ENCODE data around the gene RAPGEF5.
"Not testable (repeated sequence)": the region's sequence is repeated elsewhere in the genome, so short reads cannot be mapped to it uniquely, and the experiment has no call there.

The RAPGEF5 gene

GRCh38 chr7:22111661-22112060, 245.3 kb downstream of the RAPGEF5 start:
- DNase-seq = no peak

- DNase-seq = no peak
Measured at GRCh38 chr7:22110881-22111280, 246.1 kb downstream of the RAPGEF5 start.

DNA sequence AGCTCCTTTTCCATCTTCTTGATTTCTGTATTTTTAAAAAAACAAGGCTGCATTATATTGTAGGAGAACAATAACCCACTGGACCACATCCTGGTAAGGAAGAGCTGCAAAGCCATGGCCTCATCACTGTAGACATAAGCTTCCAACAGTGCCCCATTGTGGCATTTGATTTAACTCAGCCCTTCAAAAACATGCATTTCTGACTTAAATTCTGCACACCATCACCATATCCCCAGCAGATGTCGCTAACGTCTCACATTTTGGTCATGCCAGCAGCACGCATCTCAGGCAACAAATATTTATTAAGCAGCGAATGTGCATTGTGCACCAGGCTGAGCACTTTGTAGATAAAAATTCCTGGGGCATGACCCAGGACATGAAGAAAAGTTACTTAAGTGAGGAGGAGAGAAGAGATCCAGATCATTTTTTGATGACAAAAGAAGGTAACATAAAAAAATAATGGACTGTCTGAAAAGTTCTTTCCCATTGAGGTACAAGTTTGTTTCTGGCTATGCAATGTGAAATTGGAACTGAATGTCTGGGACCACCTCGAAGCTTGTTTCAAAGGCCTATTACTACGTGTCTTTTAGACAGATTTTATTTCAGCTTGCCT, 246.6 kb downstream of the RAPGEF5 start:
- DNase-seq = peak; percentile 75

- DNase-seq = no peak
Measured at GRCh38 chr7:22109761-22110160, 247.2 kb downstream of the RAPGEF5 start.

GRCh38 chr7:22108151-22108845, 248.7 kb downstream of the RAPGEF5 start:
- DNase-seq = no peak

DNA sequence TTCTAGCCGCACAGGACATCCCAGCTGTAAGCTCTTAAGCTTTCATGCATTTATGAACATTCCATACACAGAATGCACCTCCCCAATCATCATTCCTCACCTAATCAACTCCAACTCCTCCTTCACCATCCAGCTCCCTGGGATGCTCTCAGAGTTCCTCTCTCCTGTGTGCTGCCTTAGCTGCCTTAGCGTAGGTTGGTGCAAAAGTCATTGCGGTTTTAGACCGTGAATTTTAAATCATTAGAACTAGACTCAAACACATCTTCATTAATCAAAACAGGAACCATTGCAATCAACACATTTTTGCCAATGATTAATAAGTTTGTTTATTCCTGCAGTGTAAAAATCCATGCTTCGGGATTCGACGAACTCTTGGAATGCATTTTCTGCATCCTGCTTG, 251.4 kb downstream of the RAPGEF5 start:
- DNase-seq = no peak

DNA sequence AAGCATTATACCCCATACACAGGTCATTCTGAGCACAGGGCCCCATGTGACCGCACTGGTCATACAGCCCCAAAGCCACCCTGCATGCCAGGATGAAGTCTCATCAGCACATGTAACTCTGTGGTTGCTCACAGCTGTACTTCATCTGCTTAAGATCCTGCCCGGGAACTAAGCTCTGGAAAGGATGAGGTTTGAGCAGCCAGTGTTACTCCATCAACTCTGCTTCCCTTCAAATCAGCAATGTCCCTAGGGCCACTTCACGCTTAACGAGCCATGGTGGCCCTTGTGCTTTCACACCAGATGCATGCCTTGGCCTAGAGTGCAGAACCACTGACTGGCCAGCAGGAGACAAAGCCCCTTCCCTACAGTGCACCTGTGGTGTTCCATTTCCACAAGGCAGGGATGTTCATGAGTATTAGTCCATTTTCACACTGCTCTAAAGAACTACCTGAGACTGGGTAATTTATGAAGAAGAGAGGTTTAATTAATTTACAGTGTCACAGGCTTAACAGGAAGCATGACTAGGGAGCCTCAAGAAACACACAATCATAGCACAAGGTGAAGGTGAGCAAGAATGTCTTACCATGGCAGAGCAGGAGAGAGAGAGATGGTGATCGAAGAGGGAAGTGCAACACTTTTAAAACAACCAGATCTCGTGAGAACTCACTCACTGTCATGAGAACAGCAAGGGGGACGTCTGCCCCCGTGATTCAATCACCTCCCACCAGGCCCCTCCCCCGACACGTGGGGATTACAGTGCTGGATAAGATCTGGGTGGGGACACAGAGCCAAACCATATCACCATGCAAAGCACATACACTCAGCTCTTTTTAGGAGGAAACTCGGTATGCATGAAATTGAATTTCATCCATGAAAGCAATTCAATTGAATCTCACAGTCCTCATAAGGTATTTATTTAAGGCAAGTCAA, 262.3 kb downstream of the RAPGEF5 start:
- no peak for DNase-seq

DNA sequence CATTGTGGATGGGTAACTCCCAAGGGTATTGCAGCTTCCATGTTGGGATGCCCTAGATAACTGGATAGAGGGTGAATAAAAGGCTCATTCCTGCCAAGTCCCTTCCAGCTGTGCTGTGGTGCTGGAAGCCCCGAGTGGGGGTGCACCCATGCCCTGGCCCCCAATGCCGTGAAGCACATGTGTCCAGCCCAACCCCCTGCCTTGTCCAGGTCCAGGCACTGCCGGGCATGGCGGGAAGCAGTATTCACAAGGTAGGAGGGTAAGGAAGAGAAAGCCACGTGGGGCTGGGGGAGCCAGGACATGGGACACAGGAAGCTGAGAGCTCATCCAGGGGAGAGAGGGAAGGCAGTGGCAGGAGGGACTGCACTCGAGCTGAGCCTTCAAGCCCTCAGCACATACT, 263.0 kb downstream of the RAPGEF5 start:
- no peak for DNase-seq

- no peak for DNase-seq
Measured at GRCh38 chr7:22093001-22093400, 264.0 kb downstream of the RAPGEF5 start.

GRCh38 chr7:22090958-22091525, 265.9 kb downstream of the RAPGEF5 start:
- DNase-seq = not testable (repeated sequence)

- DNase-seq = no peak
Measured at GRCh38 chr7:22090512-22090911, 266.4 kb downstream of the RAPGEF5 start.

- DNase-seq = no peak
Measured at GRCh38 chr7:22090107-22090506, 266.8 kb downstream of the RAPGEF5 start.

- DNase-seq = no peak
Measured at GRCh38 chr7:22088827-22089226, 268.1 kb downstream of the RAPGEF5 start.

GRCh38 chr7:22087861-22088260, 269.1 kb downstream of the RAPGEF5 start:
- no peak for DNase-seq

DNA sequence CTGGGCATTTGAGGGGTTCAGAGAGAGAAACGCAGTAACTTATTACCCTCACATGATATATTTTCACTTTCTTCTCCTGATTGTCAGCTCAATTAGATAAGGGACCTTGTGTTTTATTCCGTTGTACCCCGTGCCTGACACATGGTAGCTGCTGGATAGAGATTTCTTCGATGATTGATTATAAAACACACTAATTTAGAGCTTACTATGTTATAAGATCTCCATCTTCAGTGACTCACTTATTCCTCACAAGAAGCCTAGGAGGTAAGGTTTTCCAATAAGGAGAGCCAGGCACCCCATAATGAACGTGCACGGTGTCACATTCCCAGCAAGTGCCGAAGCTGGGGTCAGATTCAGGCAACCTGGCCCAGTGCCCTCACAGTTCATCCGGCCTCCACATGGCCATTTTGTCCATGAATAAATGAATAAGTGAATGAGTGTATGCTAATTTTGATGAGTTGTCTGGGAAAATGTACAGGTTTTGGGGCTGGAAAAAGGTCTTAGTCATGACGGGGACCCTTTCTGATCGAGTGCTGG, 273.2 kb downstream of the RAPGEF5 start:
- DNase-seq = no peak

DNA sequence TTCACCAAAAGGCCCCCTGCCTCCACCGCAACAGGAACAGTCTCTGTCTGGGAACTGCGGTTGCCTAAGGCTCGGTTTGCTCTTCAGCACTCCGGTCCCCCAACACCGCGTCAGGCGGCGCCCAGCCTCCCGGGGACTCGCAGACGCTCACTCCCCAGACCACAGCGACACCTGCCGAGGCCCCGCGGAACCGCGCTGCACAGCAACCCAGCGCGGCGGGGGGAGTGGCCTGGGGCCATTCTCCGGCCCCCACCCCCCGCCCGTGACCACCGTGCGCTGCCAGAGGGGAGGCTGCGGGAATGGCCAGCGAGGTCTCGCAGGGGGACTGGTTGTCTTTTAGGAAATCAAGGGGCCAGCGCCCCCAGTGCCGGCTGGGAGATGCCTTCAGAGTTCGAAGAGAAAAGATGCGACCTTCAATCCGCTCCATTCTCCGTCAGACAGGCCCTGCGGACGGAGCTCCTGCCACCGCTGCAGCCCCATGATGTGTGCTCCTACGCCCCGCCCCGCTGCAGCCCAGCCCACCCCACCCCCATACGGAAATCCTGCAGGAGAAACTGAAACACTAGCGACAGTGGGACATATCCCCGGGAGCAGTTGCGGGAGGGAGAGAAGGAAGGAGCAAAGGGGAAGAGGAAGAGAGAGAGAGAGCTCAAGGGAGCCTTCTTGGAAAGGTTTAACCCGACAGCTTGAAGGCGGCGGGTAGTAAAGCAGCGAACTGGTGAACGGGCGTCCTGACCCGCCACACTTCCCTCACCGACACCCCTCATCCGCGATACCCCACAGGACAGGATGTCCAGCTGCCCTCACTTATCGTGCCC, 273.9 kb downstream of the RAPGEF5 start:
- peak; percentile 84 for DNase-seq

DNA sequence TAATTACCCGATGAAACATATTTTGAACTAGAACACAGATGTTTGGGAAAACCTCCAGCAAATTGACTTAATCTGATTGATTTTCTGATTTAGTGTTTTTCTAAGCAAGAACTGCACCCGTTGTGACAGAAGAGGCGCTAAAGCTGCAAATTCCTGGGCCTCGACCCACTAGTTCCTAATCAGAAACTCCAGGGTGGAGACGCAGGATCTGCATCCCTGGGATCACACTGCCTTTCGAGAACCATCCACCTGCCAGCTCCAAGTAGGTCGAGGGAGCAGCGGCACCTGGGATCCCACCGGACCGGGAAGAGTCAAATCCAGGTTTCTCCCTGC, 274.4 kb downstream of the RAPGEF5 start:
- no peak for DNase-seq

GRCh38 chr7:22080219-22080618, 276.7 kb downstream of the RAPGEF5 start:
- DNase-seq = not testable (repeated sequence)

- DNase-seq = not testable (repeated sequence)
Measured at GRCh38 chr7:22078872-22079271, 278.1 kb downstream of the RAPGEF5 start.

- no peak for DNase-seq
Measured at GRCh38 chr7:22075561-22075960, 281.4 kb downstream of the RAPGEF5 start.

- DNase-seq = no peak
Measured at GRCh38 chr7:22074897-22075296, 282.1 kb downstream of the RAPGEF5 start.
